Forelimb muscle (tissue), 1 donor: Measurements from ENCODE around the gene PRAMEF12. TPM values are rescaled to one million over a fixed set of nuclear protein-coding genes. Genes with fewer than 3 reads are reported as not detected.

Source experiments
- polyA plus RNA-seq: library from polyadenylated mRNA; unstranded; fragments of 120-200 nt; gene quantifications from one replicate; pipeline ENCODE4 v1.2.1, GENCODE V29; 2013; ENCODE audit not compliant: insufficient read length

The PRAMEF12 gene
- polyA plus RNA-seq, 1 donor, result not detected

Other genes starting within 250 kb of the PRAMEF12 start
- gene DHRS3, start 155.5 kb upstream of the PRAMEF12 start, polyA plus RNA-seq, result 13.2 TPM
- not detected for gene AADACL4, start 129.7 kb upstream of the PRAMEF12 start, polyA plus RNA-seq
- gene AADACL3, start 57.6 kb upstream of the PRAMEF12 start, polyA plus RNA-seq, result not detected
- 0.99 TPM for gene CFAP107, start 27.5 kb upstream of the PRAMEF12 start, polyA plus RNA-seq
- gene PRAMEF1, start 17.7 kb downstream of the PRAMEF12 start, polyA plus RNA-seq, result not detected
- gene PRAMEF11, start 57.7 kb downstream of the PRAMEF12 start, polyA plus RNA-seq, result not detected
- gene HNRNPCL1, start 75.0 kb downstream of the PRAMEF12 start, polyA plus RNA-seq, result not detected
- gene PRAMEF2, start 83.3 kb downstream of the PRAMEF12 start, polyA plus RNA-seq, result not detected
- gene PRAMEF4, start 112.5 kb downstream of the PRAMEF12 start, polyA plus RNA-seq, result not detected
- not detected for gene PRAMEF10, start 124.5 kb downstream of the PRAMEF12 start, polyA plus RNA-seq
- not detected for gene PRAMEF7, start 142.9 kb downstream of the PRAMEF12 start, polyA plus RNA-seq
- gene PRAMEF6, start 173.8 kb downstream of the PRAMEF12 start, polyA plus RNA-seq, result not detected